Measurements from ENCODE around the gene CCDC85A. TPM values are rescaled to one million over a fixed set of nuclear protein-coding genes. Genes with fewer than 3 reads are reported as not detected.

Gene CCDC85A
- total and polyA plus RNA-seq, 12 donors, result 0.13 to 1.1 (median 0.65) TPM; not detected in 1

- Histone ChIP-seq H3K27me3 (no peaks in the 10 kb centered on the region), H3K4me1 (replicated peaks in 1 of 2) (no peaks in the 10 kb centered on the region), H3K27ac (no peak overlapping the region), H3K9me3 (replicated peaks in 1 of 3) (no peaks in the 10 kb centered on the region), H3K4me3 (no peak overlapping the region), H3K36me3 (replicated peaks in 1 of 2) (no peaks in the 10 kb centered on the region)
- no peak for TF ChIP-seq POLR2A (IDR thresholded peaks at IDR 0.05)
- no peak for TF ChIP-seq CTCF (IDR thresholded peaks at IDR 0.05)
- 85 to 98% (median 91%) methylated on average over 2 of the region's 2 CpGs for WGBS, 4 donors
- intact Hi-C loops (cut with DNase I), result no loop called here
- no peak for DNase-seq
These were observed 66.5 kb downstream of the CCDC85A start for GRCh38 chr2:56250153-56250729.

GRCh38 chr2:56260415-56260814 lies 76.6 kb downstream of the CCDC85A start:
- no peak for DNase-seq
- Histone ChIP-seq H3K4me3 (no peak overlapping the region), H3K36me3 (replicated peaks in 1 of 2) (no peaks in the 10 kb centered on the region), H3K9me3 (replicated peaks in 1 of 3) (no peaks in the 10 kb centered on the region), H3K4me1 (replicated peaks in 1 of 2) (no peaks in the 10 kb centered on the region), H3K27me3 (no peaks in the 10 kb centered on the region), H3K27ac (no peak overlapping the region)
- intact Hi-C loops (cut with DNase I), result no loop called here
- TF ChIP-seq CTCF (IDR thresholded peaks at IDR 0.05), result no peak
- TF ChIP-seq POLR2A (IDR thresholded peaks at IDR 0.05), result no peak
- 33 to 55% (median 38%) methylated on average over 1 of the region's 1 CpG for WGBS, 4 donors

- TF ChIP-seq CTCF (IDR thresholded peaks at IDR 0.05) (no peak), POLR2A (IDR thresholded peaks at IDR 0.05) (no peak)
- no peaks in the 10 kb centered on the region for H3K27me3 ChIP-seq
- 71 to 88% (median 74%) methylated on average over 1 of the region's 1 CpG for WGBS, 4 donors
- no peak overlapping the region for H3K27ac ChIP-seq
- no peaks in the 10 kb centered on the region for H3K36me3 ChIP-seq (replicated peaks in 1 of 2)
- intact Hi-C loops (cut with DNase I), result no loop called here
- no peaks in the 10 kb centered on the region for H3K4me1 ChIP-seq (replicated peaks in 1 of 2)
- H3K9me3 ChIP-seq (replicated peaks in 1 of 3), result no peaks in the 10 kb centered on the region
- no peak overlapping the region for H3K4me3 ChIP-seq
- no peak for DNase-seq
These were observed 78.5 kb downstream of the CCDC85A start for GRCh38 chr2:56262241-56262640.

GRCh38 chr2:56263876-56264275 lies 80.1 kb downstream of the CCDC85A start:
- TF ChIP-seq POLR2A (IDR thresholded peaks at IDR 0.05) (no peak), CTCF (IDR thresholded peaks at IDR 0.05) (no peak)
- Histone ChIP-seq H3K36me3 (replicated peaks in 1 of 2) (no peaks in the 10 kb centered on the region), H3K27ac (no peak overlapping the region), H3K27me3 (no peaks in the 10 kb centered on the region), H3K4me3 (no peak overlapping the region), H3K4me1 (replicated peaks in 1 of 2) (no peaks in the 10 kb centered on the region), H3K9me3 (replicated peaks in 1 of 3) (no peaks in the 10 kb centered on the region)
- DNase-seq, result no peak
- intact Hi-C loops (cut with DNase I), result no loop called here
- 75 to 84% (median 76%) methylated on average over 2 of the region's 2 CpGs for WGBS, 4 donors
